Endothelial cell of umbilical vein (primary cell): ENCODE data around the gene FSTL3.

Experiments used
- POLR2A ChIP-seq: IDR thresholded peaks from 2 replicates; pipeline ENCODE4 v1.6.1; 2012; ENCODE audit warnings: low read depth, mild to moderate bottlenecking, control low read depth, low read length
- TF ChIP-seq, protein P1 (sequence below), 2 donors: IDR thresholded peaks; 1 replicate in 1 of 2; 2 replicates in 1 of 2; pipeline ENCODE4 v1.5.1; 2011; ENCODE audit warnings: low read length in 2 of 2, mild to moderate bottlenecking in 2 of 2, moderate library complexity in 2 of 2, control low read depth in 1 of 2, inconsistent platforms in 1 of 2, low read depth in 1 of 2; ENCODE audit not compliant: insufficient read depth in 1 of 2; ENCODE audit errors: extremely low read depth in 1 of 2

DNA sequence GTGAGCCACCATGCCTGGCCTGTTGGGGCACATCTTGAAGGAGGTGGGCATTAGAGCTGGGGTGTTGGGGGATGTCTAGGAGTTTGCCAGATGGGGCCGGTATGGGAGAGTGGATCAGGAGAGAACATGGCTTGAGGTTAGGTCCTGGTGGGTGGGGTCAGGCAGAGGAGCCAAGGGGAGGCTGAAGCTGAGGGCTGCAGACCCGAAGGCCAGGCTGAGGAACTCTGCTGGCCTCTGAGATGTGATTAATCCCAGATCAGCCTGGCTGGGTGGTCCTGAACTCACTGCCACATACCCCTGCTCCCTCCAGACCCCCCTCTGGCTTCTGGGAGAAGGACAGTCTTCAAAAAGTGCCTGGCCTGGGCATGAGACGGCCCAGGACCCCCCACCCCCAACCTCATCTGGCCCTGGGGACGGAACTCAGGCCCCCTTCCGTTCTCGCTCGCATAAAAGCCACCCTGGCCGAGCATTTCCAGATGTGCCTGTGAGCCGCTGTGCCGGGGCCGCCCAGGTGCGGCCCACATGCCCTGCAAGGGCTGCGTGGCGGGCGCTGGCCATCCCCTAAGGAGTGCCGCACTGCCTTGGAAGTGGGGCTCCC lies 2.7 kb downstream of the FSTL3 start:
- TF ChIP-seq POLR2A = no peak
- TF ChIP-seq, protein P1, sequence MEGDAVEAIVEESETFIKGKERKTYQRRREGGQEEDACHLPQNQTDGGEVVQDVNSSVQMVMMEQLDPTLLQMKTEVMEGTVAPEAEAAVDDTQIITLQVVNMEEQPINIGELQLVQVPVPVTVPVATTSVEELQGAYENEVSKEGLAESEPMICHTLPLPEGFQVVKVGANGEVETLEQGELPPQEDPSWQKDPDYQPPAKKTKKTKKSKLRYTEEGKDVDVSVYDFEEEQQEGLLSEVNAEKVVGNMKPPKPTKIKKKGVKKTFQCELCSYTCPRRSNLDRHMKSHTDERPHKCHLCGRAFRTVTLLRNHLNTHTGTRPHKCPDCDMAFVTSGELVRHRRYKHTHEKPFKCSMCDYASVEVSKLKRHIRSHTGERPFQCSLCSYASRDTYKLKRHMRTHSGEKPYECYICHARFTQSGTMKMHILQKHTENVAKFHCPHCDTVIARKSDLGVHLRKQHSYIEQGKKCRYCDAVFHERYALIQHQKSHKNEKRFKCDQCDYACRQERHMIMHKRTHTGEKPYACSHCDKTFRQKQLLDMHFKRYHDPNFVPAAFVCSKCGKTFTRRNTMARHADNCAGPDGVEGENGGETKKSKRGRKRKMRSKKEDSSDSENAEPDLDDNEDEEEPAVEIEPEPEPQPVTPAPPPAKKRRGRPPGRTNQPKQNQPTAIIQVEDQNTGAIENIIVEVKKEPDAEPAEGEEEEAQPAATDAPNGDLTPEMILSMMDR (IDR thresholded peaks at IDR 0.05; ENCODE audit: extremely low read depth in 1 of 2, insufficient read depth in 1 of 2, low read depth in 1 of 2, low read length in 2 of 2) = no peak
